Gastrocnemius medialis (tissue), 4 donors: Measurements from ENCODE around the gene SGTA. TPM values are rescaled to one million over a fixed set of nuclear protein-coding genes. Genes with fewer than 3 reads are reported as not detected.

Source experiments
- ATAC-seq, 2 donors: fragments of 150-250 bp; one replicate each; pipeline ENCODE4 v1.9.1; 2016
- DNase-seq, 2 donors: peaks; one replicate each; pipeline ENCODE4 v3.0.0-alpha.2; 2019
- H3K27ac ChIP-seq, 4 donors: fragments of 200-600 bp; sonication (generic); 1 replicate in 1 of 4; 2 replicates in 3 of 4; pipeline ENCODE4 v1.5.1; 2016 to 2018; ENCODE audit warnings: mild to moderate bottlenecking in 2 of 4, moderate library complexity in 1 of 4
- H3K27me3 ChIP-seq, 3 donors: fragments of 200-600 bp; sonication (generic) in 2 of 3; 1 replicate in 1 of 3; 2 replicates in 2 of 3; pipeline versions ENCODE4 v1.5.1 to v1.6.0; 2016 to 2019; ENCODE audit warnings: mild to moderate bottlenecking in 1 of 3, moderate library complexity in 1 of 3
- H3K36me3 ChIP-seq, 2 donors: fragments of 200-600 bp; sonication (generic) in 1 of 2; one replicate each; pipeline ENCODE4 v1.5.1; 2017 to 2018
- H3K4me1 ChIP-seq, 2 donors: fragments of 200-600 bp; sonication (generic) in 1 of 2; one replicate each; pipeline ENCODE4 v1.5.1; 2016 to 2017; ENCODE audit warnings: mild to moderate bottlenecking in 2 of 2
- H3K4me3 ChIP-seq, 4 donors: fragments of 200-600 bp; sonication (generic) in 3 of 4; 1 replicate in 1 of 4; 2 replicates in 3 of 4; pipeline ENCODE4 v1.5.1; 2016 to 2019; ENCODE audit warnings: mild to moderate bottlenecking in 2 of 4
- H3K9me3 ChIP-seq, 3 donors: fragments of 200-600 bp; sonication (generic) in 2 of 3; 1 replicate in 1 of 3; 2 replicates in 2 of 3; pipeline ENCODE4 v1.5.1; 2016 to 2019
- POLR2A ChIP-seq, 2 donors: fragments of 450-650 bp; IDR thresholded peaks; one replicate each; pipeline ENCODE4 v1.6.1; 2017; ENCODE audit warnings: antibody characterized with exemption in 2 of 2, mild to moderate bottlenecking in 2 of 2, moderate library complexity in 2 of 2
- in situ Hi-C, 4 donors: fragments of 200-750 bp; cut with MboI; loops; one replicate each; pipeline versions ENCODE4 v1.15.0 to v1.8.0; 2017; ENCODE audit warnings: low sequenced_read_pairs in 4 of 4
- intact Hi-C: fragments of 100-400 bp; cut with DNase I; formaldehyde crosslinking; loops from one replicate; pipeline ENCODE4 v1.15.1; 2023; ENCODE audit warnings: low total_unique reads
- total RNA-seq, 4 donors: library from RNA; depleted of rRNA; stranded (reverse); fragments of >200 nt; gene quantifications; one replicate each; pipeline versions ENCODE4 v1.1.0 to v1.2.3, GENCODE V29; 2016
- TF ChIP-seq, protein P1 (sequence below), 5 experiments: fragments of 450-650 bp in 3 of 5; fragments of 200-600 bp in 2 of 5; sonication (generic) in 2 of 5; IDR thresholded peaks in 4 of 5; conservative IDR thresholded peaks in 1 of 5; 1 replicate in 4 of 5; 2 replicates in 1 of 5; pipeline ENCODE4 v1.5.1; 2016 to 2019; ENCODE audit warnings: antibody characterized with exemption in 5 of 5, mild to moderate bottlenecking in 3 of 5, moderate library complexity in 3 of 5

Gene SGTA
- total RNA-seq, 4 donors from 2014 or later, result 70.0 to 114 (median 91.2) TPM

DNA sequence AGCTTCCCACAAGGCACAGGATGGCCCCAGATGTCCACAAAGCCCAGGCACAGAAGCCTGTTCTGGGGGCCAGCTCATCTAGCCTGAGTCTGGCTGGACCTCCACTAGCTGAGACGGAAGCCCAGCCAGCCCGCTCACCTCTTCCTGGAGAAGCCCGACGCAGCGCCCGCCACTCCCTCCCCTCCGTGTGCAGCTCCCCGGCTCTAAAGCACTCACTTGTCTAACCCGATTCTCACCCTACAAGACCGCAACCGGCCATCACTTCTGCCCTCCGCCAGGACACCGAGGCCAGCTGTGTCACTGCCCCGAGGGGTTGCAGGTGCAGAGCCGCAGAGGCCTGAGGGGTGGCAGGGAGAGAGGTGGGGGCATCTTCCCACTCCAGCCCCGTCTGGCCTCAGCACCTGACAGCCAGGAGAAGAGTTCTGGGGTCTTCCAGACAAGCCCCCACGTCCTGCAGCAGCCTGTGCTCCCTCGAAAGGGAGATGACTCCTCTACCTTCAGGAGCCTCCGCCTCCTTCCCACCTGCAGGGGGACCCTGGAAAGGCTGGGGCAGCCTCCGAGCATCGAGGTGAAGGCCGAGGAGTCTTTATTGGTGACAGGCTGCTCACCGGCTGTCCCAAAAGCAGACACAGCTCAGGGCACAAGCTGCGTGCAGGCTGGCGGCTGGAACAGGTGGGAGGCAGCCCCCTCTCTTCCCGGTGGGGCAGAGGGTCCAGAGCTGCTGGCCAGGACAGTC is 56.0 kb downstream of the SGTA start:
- in situ Hi-C loops, result no loop called here
- ATAC-seq (no peak), DNase-seq (no peak)
- no peak overlapping the region for H3K27ac ChIP-seq
- peaks cover 6 to 9% of the 10 kb centered on the region in 2 donors for H3K4me1 ChIP-seq
- H3K36me3 ChIP-seq, result peaks cover 0 to 2% of the 10 kb centered on the region in 2 donors
- no peak for TF ChIP-seq POLR2A (IDR thresholded peaks at IDR 0.05)
- intact Hi-C loops, result no loop called here
- H3K9me3 ChIP-seq, result no peaks in the 10 kb centered on the region
- peaks cover 24 to 28% (median 27%) of the 10 kb centered on the region in 3 donors for H3K27me3 ChIP-seq
- no peak overlapping the region for H3K4me3 ChIP-seq

DNA sequence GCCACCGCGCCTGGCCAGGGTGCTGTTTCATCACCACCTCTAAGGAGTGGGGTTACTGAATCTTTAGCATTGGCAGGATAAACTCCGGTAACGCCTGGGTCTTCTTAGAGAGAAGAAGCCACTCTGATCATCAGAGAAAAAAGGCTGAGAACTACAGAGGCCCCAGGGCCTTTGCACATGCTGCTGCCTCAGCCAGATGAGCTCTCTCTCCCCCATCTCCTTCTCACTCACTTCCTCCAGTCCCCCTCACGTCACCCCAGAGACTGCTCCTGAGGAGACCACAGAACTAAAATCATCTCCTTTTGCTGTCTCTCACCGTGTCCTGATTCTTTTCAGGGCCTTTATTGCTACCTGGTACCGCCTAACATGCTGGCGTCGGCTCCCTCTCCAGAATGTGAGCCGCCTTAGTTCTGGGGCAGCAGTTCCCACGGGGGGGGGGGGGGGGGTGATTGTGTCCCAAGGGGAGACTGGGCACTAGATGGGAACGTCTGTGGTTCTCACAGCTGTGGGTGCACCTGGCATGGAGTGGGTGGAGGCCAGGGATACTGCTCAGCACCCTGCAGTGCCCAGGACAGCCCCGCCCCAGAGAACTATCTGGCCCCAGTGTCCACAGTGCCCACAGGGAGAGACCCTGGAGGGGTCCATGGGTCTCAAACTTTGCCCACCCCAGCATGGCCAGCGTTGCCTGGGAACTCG is 56.8 kb downstream of the SGTA start:
- H3K27me3 ChIP-seq, result peaks cover 29 to 33% (median 32%) of the 10 kb centered on the region in 3 donors
- no peaks in the 10 kb centered on the region for H3K9me3 ChIP-seq
- TF ChIP-seq, protein P1, sequence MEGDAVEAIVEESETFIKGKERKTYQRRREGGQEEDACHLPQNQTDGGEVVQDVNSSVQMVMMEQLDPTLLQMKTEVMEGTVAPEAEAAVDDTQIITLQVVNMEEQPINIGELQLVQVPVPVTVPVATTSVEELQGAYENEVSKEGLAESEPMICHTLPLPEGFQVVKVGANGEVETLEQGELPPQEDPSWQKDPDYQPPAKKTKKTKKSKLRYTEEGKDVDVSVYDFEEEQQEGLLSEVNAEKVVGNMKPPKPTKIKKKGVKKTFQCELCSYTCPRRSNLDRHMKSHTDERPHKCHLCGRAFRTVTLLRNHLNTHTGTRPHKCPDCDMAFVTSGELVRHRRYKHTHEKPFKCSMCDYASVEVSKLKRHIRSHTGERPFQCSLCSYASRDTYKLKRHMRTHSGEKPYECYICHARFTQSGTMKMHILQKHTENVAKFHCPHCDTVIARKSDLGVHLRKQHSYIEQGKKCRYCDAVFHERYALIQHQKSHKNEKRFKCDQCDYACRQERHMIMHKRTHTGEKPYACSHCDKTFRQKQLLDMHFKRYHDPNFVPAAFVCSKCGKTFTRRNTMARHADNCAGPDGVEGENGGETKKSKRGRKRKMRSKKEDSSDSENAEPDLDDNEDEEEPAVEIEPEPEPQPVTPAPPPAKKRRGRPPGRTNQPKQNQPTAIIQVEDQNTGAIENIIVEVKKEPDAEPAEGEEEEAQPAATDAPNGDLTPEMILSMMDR (IDR thresholded peaks at IDR 0.05 in 4 of 5, conservative IDR thresholded peaks at IDR 0.05 in 1 of 5), result no peak
- TF ChIP-seq POLR2A (IDR thresholded peaks at IDR 0.05), result no peak
- no peak overlapping the region for H3K4me3 ChIP-seq
- DNase-seq (no peak), ATAC-seq (no peak)
- H3K4me1 ChIP-seq, result peaks cover 6 to 9% of the 10 kb centered on the region in 2 donors
- H3K27ac ChIP-seq, result no peak overlapping the region
- intact Hi-C loops (no loop called here), in situ Hi-C loops (no loop called here)
- H3K36me3 ChIP-seq, result no peaks in the 10 kb centered on the region

DNA sequence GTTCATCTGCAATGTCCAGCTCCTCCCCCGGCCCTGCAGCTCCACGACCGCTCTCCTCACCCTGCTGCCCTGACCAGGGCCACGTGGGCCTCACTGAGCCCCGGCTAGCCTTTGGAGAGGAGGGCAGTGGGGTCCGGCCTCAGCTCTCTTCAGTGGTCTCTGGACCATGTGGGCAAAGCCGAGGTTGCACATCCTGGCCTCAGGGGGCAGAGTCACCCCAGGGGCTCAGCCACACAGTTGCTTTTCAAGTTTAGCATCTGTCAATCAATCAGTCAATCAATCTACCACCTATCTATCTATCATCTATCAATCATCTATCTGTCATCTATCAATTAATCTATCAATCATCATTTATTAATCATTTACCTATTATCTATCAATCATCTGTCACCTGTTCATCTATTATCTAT is 58.9 kb downstream of the SGTA start:
- DNase-seq, result no peak
- in situ Hi-C loops, result no loop called here
- no peaks in the 10 kb centered on the region for H3K36me3 ChIP-seq
- H3K4me1 ChIP-seq, result peaks cover 12 to 14% of the 10 kb centered on the region in 2 donors
- no peak overlapping the region for H3K27ac ChIP-seq
- TF ChIP-seq POLR2A (IDR thresholded peaks at IDR 0.05), result no peak
- TF ChIP-seq, protein P1 (IDR thresholded peaks at IDR 0.05 in 4 of 5, conservative IDR thresholded peaks at IDR 0.05 in 1 of 5), result no peak
- H3K4me3 ChIP-seq, result no peak overlapping the region
- H3K27me3 ChIP-seq, result peaks cover 45 to 51% (median 47%) of the 10 kb centered on the region in 3 donors
- intact Hi-C loops, result no loop called here
- ATAC-seq, result no peak
- no peaks in the 10 kb centered on the region for H3K9me3 ChIP-seq

GRCh38 chr19:2723747-2724146 is 59.3 kb downstream of the SGTA start:
- intact Hi-C loops (no loop called here), in situ Hi-C loops (no loop called here)
- Histone ChIP-seq H3K9me3 (no peaks in the 10 kb centered on the region), H3K36me3 (no peaks in the 10 kb centered on the region), H3K4me3 (no peak overlapping the region), H3K27me3 (peaks cover 45 to 55% (median 51%) of the 10 kb centered on the region in 3 donors), H3K27ac (no peak overlapping the region), H3K4me1 (peaks cover 12 to 14% of the 10 kb centered on the region in 2 donors)
- TF ChIP-seq, protein P1 (IDR thresholded peaks at IDR 0.05 in 4 of 5, conservative IDR thresholded peaks at IDR 0.05 in 1 of 5), result no peak
- TF ChIP-seq POLR2A (IDR thresholded peaks at IDR 0.05), result no peak
- ATAC-seq, result no peak
- no peak for DNase-seq

DNA sequence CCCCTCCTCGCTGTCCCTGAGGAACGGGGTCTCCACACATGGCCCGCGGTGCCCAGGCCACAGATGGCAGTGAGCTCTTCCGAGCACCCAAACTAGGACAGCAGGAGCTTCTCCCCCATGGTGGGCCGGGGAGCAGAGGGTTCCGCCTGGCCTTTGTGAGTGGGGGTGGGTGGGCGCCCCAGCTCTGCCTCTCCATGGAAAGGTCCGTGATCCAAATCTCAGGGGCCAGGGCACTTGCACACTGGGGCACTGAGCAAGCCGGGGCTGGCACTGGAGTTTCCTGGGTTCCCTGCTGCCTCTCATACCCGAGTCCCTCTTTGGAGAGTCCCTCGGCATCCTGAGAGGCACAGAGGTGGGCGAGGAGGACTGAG is 59.7 kb downstream of the SGTA start:
- in situ Hi-C loops, result no loop called here
- DNase-seq, result no peak

More for the DNA sequence above, 59.7 kb downstream of the SGTA start:
- intact Hi-C loops, result no loop called here
- Histone ChIP-seq H3K36me3 (no peaks in the 10 kb centered on the region), H3K4me3 (no peak overlapping the region), H3K9me3 (no peaks in the 10 kb centered on the region), H3K27me3 (peaks cover 45 to 55% (median 49%) of the 10 kb centered on the region in 3 donors), H3K4me1 (peaks cover 12 to 14% of the 10 kb centered on the region in 2 donors), H3K27ac (peak overlapping the region in 1 of 4 donors; percentile 18)
- TF ChIP-seq POLR2A (IDR thresholded peaks at IDR 0.05), result no peak
- TF ChIP-seq, protein P1 (IDR thresholded peaks at IDR 0.05 in 4 of 5, conservative IDR thresholded peaks at IDR 0.05 in 1 of 5), result no peak
- no peak for ATAC-seq
